H1 (cell line): Measurements from ENCODE around the gene ZBTB2. TPM values are rescaled to one million over a fixed set of nuclear protein-coding genes. Genes with fewer than 3 reads are reported as not detected.

Experiments used
- ASH2L ChIP-seq: fragments of 200-600, 300-600 bp; sonication (generic); IDR thresholded peaks from one replicate; pipeline ENCODE4 v1.7.1; 2017; ENCODE audit warnings: low read length
- CEBPB ChIP-seq: IDR thresholded peaks from 2 replicates; pipeline ENCODE4 v1.6.1; 2012; ENCODE audit warnings: low read depth, low read length
- CREB1 ChIP-seq: IDR thresholded peaks from 2 replicates; pipeline ENCODE4 v1.6.1; 2012; ENCODE audit warnings: inconsistent platforms
- EGR1 ChIP-seq: IDR thresholded peaks from 2 replicates; pipeline ENCODE4 v1.6.1; 2011; ENCODE audit warnings: low read depth, low read length, borderline replicate concordance
- GTF2F1 ChIP-seq: IDR thresholded peaks from 2 replicates; pipeline ENCODE4 v1.6.1; 2012; ENCODE audit warnings: low read depth, low read length, improper control_type of control experiment, borderline replicate concordance
- KDM1A ChIP-seq: fragments of 200-600, 300-600 bp; sonication (generic); IDR thresholded peaks from 2 replicates; pipeline ENCODE4 v1.7.1; 2016; ENCODE audit warnings: mild to moderate bottlenecking, low read length, borderline replicate concordance
- KDM4A ChIP-seq: IDR thresholded peaks from one replicate; pipeline ENCODE4 v1.7.1; 2012; ENCODE audit warnings: low read depth, mild to moderate bottlenecking, moderate library complexity, low read length, inconsistent platforms; ENCODE audit not compliant: severe bottlenecking
- NANOG ChIP-seq: IDR thresholded peaks from 2 replicates; pipeline ENCODE4 v1.6.1; 2011; ENCODE audit warnings: low read length, low read depth, mild to moderate bottlenecking, inconsistent platforms; ENCODE audit not compliant: insufficient read depth, poor library complexity, severe bottlenecking
- NRF1 ChIP-seq: IDR thresholded peaks from 2 replicates; pipeline ENCODE4 v1.6.1; 2011; ENCODE audit warnings: mild to moderate bottlenecking, low read depth, low read length, improper control_type of control experiment
- POU5F1 ChIP-seq: IDR thresholded peaks from 2 replicates; pipeline ENCODE4 v1.6.1; 2011; ENCODE audit warnings: low read depth, mild to moderate bottlenecking, low read length, moderate library complexity
- RAD21 ChIP-seq, 2 experiments: IDR thresholded peaks in 1 of 2; conservative IDR thresholded peaks in 1 of 2; 2 replicates each; pipeline ENCODE4 v1.6.1; 2011; ENCODE audit warnings: low read depth in 2 of 2, low read length in 2 of 2, improper control_type of control experiment in 1 of 2, inconsistent platforms in 1 of 2, mild to moderate bottlenecking in 1 of 2, moderate library complexity in 1 of 2
- RBBP5 ChIP-seq: IDR thresholded peaks from 2 replicates; pipeline ENCODE4 v1.7.1; 2012; ENCODE audit warnings: low read depth, mild to moderate bottlenecking, inconsistent platforms, low read length, moderate library complexity, borderline replicate concordance
- RFX5 ChIP-seq: IDR thresholded peaks from 2 replicates; pipeline ENCODE4 v1.6.1; 2011; ENCODE audit warnings: low read depth, low read length, improper control_type of control experiment, borderline replicate concordance
- RXRA ChIP-seq: IDR thresholded peaks from 2 replicates; pipeline ENCODE4 v1.6.1; 2011; ENCODE audit warnings: low read depth, mild to moderate bottlenecking, low read length, moderate library complexity; ENCODE audit not compliant: insufficient read depth
- YY1 ChIP-seq: IDR thresholded peaks from 2 replicates; pipeline ENCODE4 v1.6.1; 2011; ENCODE audit warnings: low read depth, mild to moderate bottlenecking, low read length
- polyA plus RNA-seq, 7 experiments: library from polyadenylated mRNA; depleted of rRNA in 3 of 7; stranded (reverse) in 5 of 7; unstranded in 2 of 7; fragments of >200 nt in 5 of 7; fragments of 200-250 nt in 2 of 7; gene quantifications; 1 replicate in 5 of 7; 2 replicates in 1 of 7; 4 replicates in 1 of 7; pipeline versions ENCODE4 v1.2.1 to v1.2.3, GENCODE V29; 2011 to 2013; ENCODE audit warnings: missing spikeins in 2 of 7, mixed read lengths in 2 of 7
- total RNA-seq: library from RNA; stranded (reverse); fragmentation: NEBNext Ultra II Directional; extraction: Animal tissue kit (Norgen Biotek cat#: 25700); gene quantifications from 2 replicates; pipeline ENCODE4 v1.2.1, GENCODE V29; 2021
- TF ChIP-seq, protein P1 (sequence below): IDR thresholded peaks from 2 replicates; pipeline ENCODE4 v1.6.1; 2012; ENCODE audit warnings: inconsistent platforms
- TF ChIP-seq, protein P2 (sequence below): IDR thresholded peaks from 2 replicates; pipeline ENCODE4 v1.6.1; 2011; ENCODE audit warnings: low read length, improper control_type of control experiment
- TF ChIP-seq, protein P3 (sequence below), 3 experiments: IDR thresholded peaks; 1 replicate in 2 of 3; 2 replicates in 1 of 3; pipeline versions ENCODE4 v1.5.1 to v1.6.1; 2011; ENCODE audit warnings: low read length in 3 of 3, mild to moderate bottlenecking in 3 of 3, inconsistent platforms in 2 of 3, low read depth in 1 of 3, moderate library complexity in 1 of 3; ENCODE audit not compliant: insufficient read depth in 1 of 3; ENCODE audit errors: control extremely low read depth in 1 of 3

ZBTB2 gene
- total and polyA plus RNA-seq, 2 of the 8 experiments (the other 6 are each of a cell fraction or from before 2014, with no cell fraction given): 16.1 to 23.7 TPM

DNA sequence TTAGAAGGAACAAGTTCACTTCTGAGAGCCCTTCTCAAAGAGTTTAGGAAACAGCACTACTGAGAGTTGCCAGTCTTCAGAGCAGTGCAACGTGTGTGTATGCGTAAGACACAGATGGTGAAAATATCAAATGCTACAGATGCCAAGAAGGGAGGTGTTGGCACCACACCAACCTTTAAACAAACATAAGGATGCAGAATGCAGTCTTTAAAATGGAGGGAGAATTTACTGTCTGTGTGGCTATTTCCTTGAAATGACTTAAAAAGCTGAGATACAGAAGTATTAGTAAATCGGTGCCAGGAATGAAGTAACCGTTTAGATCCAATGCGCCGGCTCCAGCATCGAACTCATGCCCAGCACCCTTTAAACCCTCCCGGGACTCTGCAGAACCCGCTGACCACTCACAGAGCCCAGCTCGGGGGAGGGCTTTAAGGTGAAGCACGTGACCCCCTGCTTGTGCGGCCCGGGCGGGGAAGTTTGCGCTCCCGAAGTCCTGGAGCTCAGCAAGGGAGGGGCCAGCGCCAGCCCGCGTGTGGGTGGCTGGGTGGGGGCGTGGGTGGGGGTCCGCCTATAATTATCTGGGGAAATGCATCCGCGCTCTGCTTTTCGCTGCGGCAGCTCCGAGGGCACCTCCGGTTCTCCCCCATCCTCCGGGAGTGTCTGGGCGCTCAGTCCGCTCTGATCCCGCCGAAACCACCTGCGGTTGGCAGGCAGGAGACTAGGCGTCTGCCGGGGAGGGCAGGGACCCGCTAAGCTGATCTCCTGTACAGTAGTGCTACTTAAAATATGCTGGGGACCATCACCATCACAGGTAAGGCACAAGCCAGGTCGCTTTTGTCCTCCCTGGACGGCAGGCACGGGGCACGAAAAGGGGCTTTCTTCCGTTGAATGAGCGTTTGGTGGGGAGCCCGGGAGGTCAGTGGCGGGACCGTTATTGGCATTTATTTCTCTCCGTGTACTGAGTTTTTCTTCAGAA is 66.0 kb downstream of the ZBTB2 start (continued):
- no peak for TF ChIP-seq NRF1
- no peak for TF ChIP-seq POU5F1
- no peak for TF ChIP-seq KDM1A
- no peak for TF ChIP-seq EGR1
- TF ChIP-seq ASH2L: no peak
- TF ChIP-seq, protein P1, sequence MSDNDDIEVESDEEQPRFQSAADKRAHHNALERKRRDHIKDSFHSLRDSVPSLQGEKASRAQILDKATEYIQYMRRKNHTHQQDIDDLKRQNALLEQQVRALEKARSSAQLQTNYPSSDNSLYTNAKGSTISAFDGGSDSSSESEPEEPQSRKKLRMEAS: no peak
- peak; percentile 38 for TF ChIP-seq KDM4A
- no peak for TF ChIP-seq GTF2F1
- no peak for TF ChIP-seq NANOG
- TF ChIP-seq RAD21 (IDR thresholded peaks at IDR 0.05 in 1 of 2, conservative IDR thresholded peaks at IDR 0.05 in 1 of 2; ENCODE audit: low read depth in 2 of 2, low read length in 2 of 2): no peak
- TF ChIP-seq, protein P2, sequence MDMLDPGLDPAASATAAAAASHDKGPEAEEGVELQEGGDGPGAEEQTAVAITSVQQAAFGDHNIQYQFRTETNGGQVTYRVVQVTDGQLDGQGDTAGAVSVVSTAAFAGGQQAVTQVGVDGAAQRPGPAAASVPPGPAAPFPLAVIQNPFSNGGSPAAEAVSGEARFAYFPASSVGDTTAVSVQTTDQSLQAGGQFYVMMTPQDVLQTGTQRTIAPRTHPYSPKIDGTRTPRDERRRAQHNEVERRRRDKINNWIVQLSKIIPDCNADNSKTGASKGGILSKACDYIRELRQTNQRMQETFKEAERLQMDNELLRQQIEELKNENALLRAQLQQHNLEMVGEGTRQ: peak; percentile 65
- no peak for TF ChIP-seq RXRA
- no peak for TF ChIP-seq YY1
- TF ChIP-seq, protein P3, sequence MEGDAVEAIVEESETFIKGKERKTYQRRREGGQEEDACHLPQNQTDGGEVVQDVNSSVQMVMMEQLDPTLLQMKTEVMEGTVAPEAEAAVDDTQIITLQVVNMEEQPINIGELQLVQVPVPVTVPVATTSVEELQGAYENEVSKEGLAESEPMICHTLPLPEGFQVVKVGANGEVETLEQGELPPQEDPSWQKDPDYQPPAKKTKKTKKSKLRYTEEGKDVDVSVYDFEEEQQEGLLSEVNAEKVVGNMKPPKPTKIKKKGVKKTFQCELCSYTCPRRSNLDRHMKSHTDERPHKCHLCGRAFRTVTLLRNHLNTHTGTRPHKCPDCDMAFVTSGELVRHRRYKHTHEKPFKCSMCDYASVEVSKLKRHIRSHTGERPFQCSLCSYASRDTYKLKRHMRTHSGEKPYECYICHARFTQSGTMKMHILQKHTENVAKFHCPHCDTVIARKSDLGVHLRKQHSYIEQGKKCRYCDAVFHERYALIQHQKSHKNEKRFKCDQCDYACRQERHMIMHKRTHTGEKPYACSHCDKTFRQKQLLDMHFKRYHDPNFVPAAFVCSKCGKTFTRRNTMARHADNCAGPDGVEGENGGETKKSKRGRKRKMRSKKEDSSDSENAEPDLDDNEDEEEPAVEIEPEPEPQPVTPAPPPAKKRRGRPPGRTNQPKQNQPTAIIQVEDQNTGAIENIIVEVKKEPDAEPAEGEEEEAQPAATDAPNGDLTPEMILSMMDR (IDR thresholded peaks at IDR 0.05; ENCODE audit: control extremely low read depth in 1 of 3, insufficient read depth in 1 of 3, low read depth in 1 of 3, low read length in 3 of 3): no peak
- no peak for TF ChIP-seq CEBPB
- TF ChIP-seq RBBP5: no peak; the same call in 1 of the 2 replicates
- TF ChIP-seq RFX5: no peak
- no peak for TF ChIP-seq CREB1
